PC-9 (cell line): ENCODE data around the gene TRABD2B. TPM values are rescaled to one million over a fixed set of nuclear protein-coding genes. Genes with fewer than 3 reads are reported as not detected.

ENCODE experiments used
- BruUV-seq: library from RNA; stranded (reverse); fragments of 400-500 nt; replicated peaks from 2 replicates; lab custom pipeline; 2021; lab: Mats Ljungman, UMichigan
- CTCF ChIA-PET: fragments of 300-600 bp; sonication (Branson Sonifier 250); formaldehyde crosslinking; loops from one replicate; lab custom pipeline; 2022; ENCODE audit warnings: antibody characterized with exemption; lab: Charles Lee
- POLR2A ChIA-PET: fragments of 300-600 bp; sonication (Branson Sonifier 250); formaldehyde crosslinking; loops from one replicate; lab custom pipeline; 2022; ENCODE audit warnings: antibody characterized with exemption; ENCODE audit not compliant: unreplicated experiment; lab: Charles Lee
- DNase-seq, 2 experiments: peaks; one replicate each; pipeline versions ENCODE4 v3.0.0 to v3.0.0-alpha.2; 2015 to 2022; ENCODE audit warnings: mixed read lengths in 1 of 2
- H2AFZ ChIP-seq: fragments of 200-600 bp; sonication (generic); 2 replicates; pipeline ENCODE4 v1.8.1; 2017; ENCODE audit warnings: antibody characterized with exemption
- H3F3A ChIP-seq: fragments of 200-600 bp; sonication (generic); 2 replicates; pipeline ENCODE4 v1.8.1; 2017; ENCODE audit warnings: antibody characterized with exemption, mild to moderate bottlenecking, low read depth; ENCODE audit not compliant: insufficient read depth
- H3K27ac ChIP-seq: fragments of 200-600 bp; sonication (generic); 2 replicates; pipeline ENCODE4 v1.6.1; 2016; ENCODE audit warnings: mixed run types
- H3K27me3 ChIP-seq: fragments of 200-600 bp; sonication (generic); 2 replicates; pipeline ENCODE4 v1.6.1; 2016; ENCODE audit warnings: low read depth, mixed run types; ENCODE audit not compliant: insufficient read depth
- H3K36me3 ChIP-seq: fragments of 200-600 bp; sonication (generic); 2 replicates; pipeline ENCODE4 v1.6.1; 2016; ENCODE audit warnings: low read depth, mixed run types
- H3K4me1 ChIP-seq: fragments of 200-600 bp; sonication (generic); replicated peaks from 2 replicates; pipeline ENCODE4 v1.6.1; 2016; ENCODE audit warnings: mixed run types; ENCODE audit not compliant: insufficient read depth
- H3K4me2 ChIP-seq: fragments of 200-600 bp; sonication (generic); 2 replicates; pipeline ENCODE4 v1.6.1; 2017; ENCODE audit warnings: mixed run types
- H3K4me3 ChIP-seq: fragments of 200-600 bp; sonication (generic); 2 replicates; pipeline ENCODE4 v1.6.1; 2016; ENCODE audit warnings: mixed run types
- H3K79me2 ChIP-seq: fragments of 200-600 bp; sonication (generic); 2 replicates; pipeline ENCODE4 v1.6.1; 2017; ENCODE audit warnings: low read depth, mixed run types
- H3K9me2 ChIP-seq: fragments of 200-600 bp; sonication (generic); 2 replicates; pipeline ENCODE4 v1.8.1; 2017; ENCODE audit warnings: mild to moderate bottlenecking; ENCODE audit not compliant: insufficient read depth
- H3K9me3 ChIP-seq: fragments of 200-600 bp; sonication (generic); 2 replicates; pipeline ENCODE4 v1.8.1; 2016; ENCODE audit warnings: low read depth; ENCODE audit not compliant: insufficient read depth
- H4K20me1 ChIP-seq: fragments of 200-600 bp; sonication (generic); 2 replicates; pipeline ENCODE4 v1.8.1; 2017; ENCODE audit not compliant: insufficient read depth
- CTCF ChIP-seq: fragments of 200-600 bp; sonication (generic); conservative IDR thresholded peaks from 2 replicates; pipeline ENCODE4 v1.6.1; 2017; ENCODE audit warnings: mixed run types, antibody characterized with exemption, mild to moderate bottlenecking, moderate library complexity
- EZH2 ChIP-seq: fragments of 200-600 bp; sonication (generic); IDR thresholded peaks from 2 replicates; pipeline ENCODE4 v1.8.0; 2017; ENCODE audit warnings: antibody characterized with exemption, low read depth
- intact Hi-C: fragments of 100-400 bp; cut with micrococcal nuclease; formaldehyde crosslinking; loops from one replicate; pipeline ENCODE4 v1.10.0; 2022; ENCODE audit not compliant: unreplicated experiment
- total RNA-seq: library from RNA; stranded (reverse); gene quantifications from 2 replicates; pipeline ENCODE4 v1.2.3, GENCODE V29; 2021

Gene TRABD2B
- total RNA-seq, 1 experiment from 2014 or later, result not detected

GRCh38 chr1:47985018-47985417 lies 12.2 kb downstream of the TRABD2B start:
- no peak overlapping the region for H3K4me2 ChIP-seq

GRCh38 chr1:47984175-47984789 lies 12.9 kb downstream of the TRABD2B start:
- Histone ChIP-seq H3K27me3 (no peaks in the 10 kb centered on the region), H2AFZ (no peak overlapping the region), H3K27ac (no peak overlapping the region), H3K4me3 (no peak overlapping the region), H3K36me3 (no peaks in the 10 kb centered on the region), H4K20me1 (no peaks in the 10 kb centered on the region), H3F3A (no peaks in the 10 kb centered on the region), H3K4me1 (no peaks in the 10 kb centered on the region), H3K79me2 (no peaks in the 10 kb centered on the region), H3K9me3 (no peaks in the 10 kb centered on the region), H3K9me2 (no peaks in the 10 kb centered on the region), H3K4me2 (no peak overlapping the region)
- no peak for DNase-seq
- ChIA-PET CTCF (no interaction called here), POLR2A (no interaction called here)
- no TSS peak for BruUV-seq
- no peak for TF ChIP-seq CTCF
- TF ChIP-seq EZH2, result no peak
- intact Hi-C loops, result no loop called here

More at GRCh38 chr1:47985018-47985417, 12.2 kb downstream of the TRABD2B start:
- Histone ChIP-seq H3K27me3 (no peaks in the 10 kb centered on the region), H3K36me3 (no peaks in the 10 kb centered on the region), H3K4me1 (no peaks in the 10 kb centered on the region), H3K9me3 (no peaks in the 10 kb centered on the region), H4K20me1 (no peaks in the 10 kb centered on the region), H3K4me3 (no peak overlapping the region), H2AFZ (no peak overlapping the region), H3K9me2 (no peaks in the 10 kb centered on the region), H3F3A (no peaks in the 10 kb centered on the region), H3K27ac (no peak overlapping the region), H3K79me2 (no peaks in the 10 kb centered on the region)
- TF ChIP-seq CTCF, result no peak
- no peak for TF ChIP-seq EZH2
- POLR2A ChIA-PET, result no interaction called here
- CTCF ChIA-PET, result no interaction called here
- no TSS peak for BruUV-seq
- intact Hi-C loops, result no loop called here
- DNase-seq, result no peak

- H3K4me3 ChIP-seq, result no peak overlapping the region
- H3K79me2 ChIP-seq, result no peaks in the 10 kb centered on the region
- no peak overlapping the region for H2AFZ ChIP-seq
- no peak overlapping the region for H3K4me2 ChIP-seq
- no peaks in the 10 kb centered on the region for H4K20me1 ChIP-seq
- no peaks in the 10 kb centered on the region for H3F3A ChIP-seq
- no peak overlapping the region for H3K27ac ChIP-seq
- H3K9me2 ChIP-seq, result no peaks in the 10 kb centered on the region
- H3K27me3 ChIP-seq, result no peaks in the 10 kb centered on the region
- no peak for TF ChIP-seq EZH2
- no peaks in the 10 kb centered on the region for H3K9me3 ChIP-seq
- POLR2A ChIA-PET, result no interaction called here
- CTCF ChIA-PET, result no interaction called here
- no TSS peak for BruUV-seq
- H3K4me1 ChIP-seq, result no peaks in the 10 kb centered on the region
- H3K36me3 ChIP-seq, result no peaks in the 10 kb centered on the region
- intact Hi-C loops, result no loop called here
- no peak for DNase-seq
Measured at GRCh38 chr1:47983691-47984090, 13.5 kb downstream of the TRABD2B start.
